GM21447 (cell line): ENCODE results near the gene PFKM.

ENCODE experiments used
- ATAC-seq: cut with Tn5 transposase; IDR thresholded peaks from one replicate; pipeline ENCODE4 v1.9.1; 2021; ENCODE audit not compliant: unreplicated experiment

PFKM gene

DNA sequence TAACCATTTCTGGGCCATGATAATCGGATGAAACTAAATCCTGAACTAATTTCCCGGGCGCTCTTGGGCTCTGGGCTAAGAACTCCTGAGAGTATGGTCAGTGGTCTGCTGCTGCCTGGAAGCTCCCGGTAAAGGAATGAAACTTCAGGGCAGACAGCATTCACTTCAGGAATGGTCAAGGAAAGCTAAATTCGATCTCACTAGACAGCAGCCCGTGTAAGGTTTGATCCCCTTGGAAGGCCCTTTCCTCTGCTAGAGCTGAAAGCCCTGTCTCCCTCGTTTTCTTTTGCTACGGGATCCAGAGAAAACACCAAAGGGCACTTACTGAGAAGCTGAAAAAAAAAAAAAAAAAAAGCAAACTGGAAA lies 37.5 kb downstream of the PFKM start:
- ATAC-seq = no peak

- peak; percentile 84 for ATAC-seq
Observed at GRCh38 chr12:48157018-48157888, 38.1 kb downstream of the PFKM start, which contains the start of gene ASB8. TSS of gene ASB8 (minus strand) at chr12:48157515. CDS start at chr12:48153496, 4,019 bp downstream.

- no peak for ATAC-seq
Observed at GRCh38 chr12:48157889-48158370, 38.8 kb downstream of the PFKM start.

- ATAC-seq = no peak
Observed at GRCh38 chr12:48160046-48160445, 40.9 kb downstream of the PFKM start.

GRCh38 chr12:48160807-48161206 lies 41.6 kb downstream of the PFKM start:
- ATAC-seq = no peak

DNA sequence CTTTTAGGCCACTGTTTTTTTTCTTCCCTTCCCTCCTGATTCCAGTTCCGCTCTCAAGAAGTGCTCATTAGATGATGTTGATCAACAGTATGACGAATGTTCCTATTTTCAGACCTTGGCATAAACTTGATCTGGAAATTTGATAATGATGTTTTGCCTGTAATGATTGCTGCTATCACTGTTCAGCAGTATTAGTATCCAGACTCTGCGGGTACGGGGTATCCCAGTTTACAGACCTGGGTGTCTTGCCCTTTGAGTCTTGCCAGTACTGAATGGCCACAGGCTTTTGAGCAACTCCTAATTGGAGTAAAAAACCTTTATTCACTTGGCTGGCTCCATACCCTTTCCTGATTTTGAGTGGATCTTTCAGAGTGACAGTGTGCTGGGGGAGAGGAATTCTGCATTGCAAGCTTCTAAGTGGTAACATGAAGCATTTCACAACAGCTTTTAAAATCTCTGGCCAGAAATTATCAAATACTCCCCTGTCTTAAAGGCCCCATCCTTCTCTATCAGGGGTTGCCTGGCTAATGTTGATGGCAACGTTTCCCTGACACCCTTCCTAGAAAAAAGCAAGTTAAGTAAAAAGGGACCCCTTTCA lies 44.1 kb downstream of the PFKM start:
- no peak for ATAC-seq

DNA sequence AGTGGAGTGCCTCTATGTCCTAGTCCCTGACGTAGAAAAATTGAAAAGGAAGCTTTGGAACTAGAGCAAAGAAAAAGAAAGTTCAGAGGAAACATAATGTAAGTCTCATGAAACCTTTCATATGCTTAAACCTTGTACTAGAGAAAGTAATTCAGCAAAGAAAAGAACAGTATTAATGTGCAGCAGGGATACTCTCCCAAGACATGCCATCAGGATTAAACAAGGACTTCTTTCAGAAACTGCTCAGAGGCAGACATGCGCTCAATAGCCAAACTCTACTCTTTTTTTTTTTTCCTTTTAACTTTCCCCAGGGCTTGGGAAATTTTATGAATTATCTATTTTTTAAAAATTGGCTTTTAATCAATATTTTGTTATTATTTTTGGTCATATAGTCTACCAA lies 45.3 kb downstream of the PFKM start:
- no peak for ATAC-seq

GRCh38 chr12:48165089-48165981 lies 46.2 kb downstream of the PFKM start:
- no peak for ATAC-seq

GRCh38 chr12:48169011-48169410 lies 49.8 kb downstream of the PFKM start:
- no peak for ATAC-seq

- ATAC-seq = no peak
Observed at GRCh38 chr12:48175613-48176416, 56.7 kb downstream of the PFKM start.

GRCh38 chr12:48176417-48176751 lies 57.2 kb downstream of the PFKM start:
- no peak for ATAC-seq

DNA sequence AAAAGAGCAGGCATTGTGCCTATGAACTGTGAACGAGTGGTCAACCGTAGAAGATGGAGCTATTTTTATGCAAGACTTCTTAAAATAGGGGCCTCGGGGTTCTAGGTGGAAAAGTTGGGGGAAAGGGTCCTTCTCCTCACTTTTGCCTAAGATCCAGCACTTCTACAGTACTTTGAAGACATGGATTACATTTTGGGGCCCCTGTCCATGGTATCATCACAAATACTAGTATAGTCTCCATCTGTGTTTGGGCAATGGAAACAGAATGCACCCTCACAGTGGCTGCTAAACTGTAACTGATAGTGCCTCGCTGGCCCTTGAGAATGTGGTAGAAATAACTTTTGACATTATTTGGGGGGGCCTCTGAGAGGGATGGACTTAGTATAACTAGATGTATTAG lies 58.8 kb downstream of the PFKM start:
- ATAC-seq = no peak

DNA sequence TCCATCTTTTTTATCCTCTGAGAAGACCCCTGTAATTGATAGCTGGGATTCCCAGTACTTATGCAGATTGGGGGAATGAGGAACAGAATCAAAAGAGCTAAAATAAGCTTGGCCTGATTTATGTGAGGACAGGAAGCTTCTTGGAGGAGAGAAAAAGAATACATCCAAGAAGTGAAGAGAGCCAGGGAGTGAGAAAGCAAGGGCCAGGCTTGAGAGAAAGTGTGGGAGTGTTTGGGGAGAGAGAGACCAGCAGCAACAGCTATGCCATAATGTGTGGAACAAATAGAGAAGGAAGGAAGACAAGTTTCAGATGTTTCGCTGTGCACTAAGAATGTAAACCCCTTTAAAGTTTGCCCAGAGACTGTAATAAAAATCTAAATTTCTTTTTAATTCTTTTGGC lies 60.3 kb downstream of the PFKM start:
- ATAC-seq = no peak

DNA sequence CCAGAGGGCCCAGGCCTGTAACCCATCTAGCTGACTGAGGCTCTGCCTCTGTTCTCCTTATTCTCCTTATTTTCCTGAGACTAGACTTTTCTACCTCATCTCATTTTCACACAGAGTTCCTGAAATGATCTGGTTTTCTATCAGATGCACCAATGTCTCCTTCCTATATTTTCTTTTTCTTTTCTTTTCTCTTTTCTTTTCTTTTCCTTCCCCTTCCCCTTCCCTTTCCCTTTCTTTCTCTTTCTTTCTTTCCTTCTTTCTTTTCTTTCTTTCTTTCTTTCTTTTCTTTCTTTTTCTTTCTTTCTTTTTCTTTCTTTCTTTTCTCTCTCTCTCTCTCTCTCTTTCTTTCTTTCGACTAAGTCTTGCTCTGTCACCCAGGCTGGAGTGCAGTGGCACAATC lies 61.3 kb downstream of the PFKM start:
- ATAC-seq = no peak

DNA sequence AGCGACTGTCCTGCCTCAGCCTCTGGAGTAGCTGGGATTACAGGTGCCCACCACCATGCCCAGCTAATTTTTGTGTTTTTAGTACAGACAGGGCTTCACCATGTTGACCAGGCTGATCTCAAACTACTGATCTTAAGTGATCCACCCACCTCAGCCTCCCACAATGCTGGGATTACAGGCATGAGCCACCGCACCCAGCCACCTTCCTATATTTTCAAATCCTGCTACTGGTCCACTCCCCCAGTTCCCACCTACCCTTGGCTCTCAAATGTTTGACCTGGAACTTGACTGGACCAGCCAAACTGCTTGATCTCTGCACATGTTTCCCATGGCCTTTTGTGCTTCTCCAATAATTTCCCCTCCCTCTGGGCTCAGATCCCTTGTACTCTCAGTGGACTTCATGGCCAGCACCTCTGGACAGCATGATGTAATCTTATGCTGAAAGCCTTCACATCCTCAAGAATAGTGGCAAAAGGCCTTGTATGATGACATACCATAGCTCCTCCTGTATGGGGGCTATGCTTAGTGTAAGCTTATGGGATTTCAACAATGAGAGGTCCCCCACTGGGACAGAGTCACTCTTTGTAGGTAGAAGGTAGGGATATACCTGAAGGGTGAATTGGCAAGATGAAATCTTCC lies 61.8 kb downstream of the PFKM start:
- ATAC-seq = no peak

DNA sequence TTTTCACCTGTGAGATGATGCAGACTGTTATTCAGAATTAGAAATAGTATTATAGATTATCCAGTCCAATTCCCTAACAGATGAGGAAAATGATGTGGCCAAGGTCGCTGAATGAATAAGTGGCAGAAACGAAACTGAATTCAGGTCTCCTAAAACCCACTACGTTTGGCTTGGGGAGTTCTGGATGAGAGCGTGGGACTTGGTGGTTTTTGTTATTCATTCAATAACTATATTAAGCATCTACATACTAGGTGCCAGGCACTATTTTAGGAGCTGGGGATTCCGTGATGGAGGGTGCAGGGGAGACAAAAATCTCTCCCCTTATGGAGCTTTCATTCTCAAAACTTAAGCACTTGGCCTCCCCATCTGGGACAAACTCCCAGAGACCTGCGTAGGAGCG lies 63.5 kb downstream of the PFKM start:
- no peak for ATAC-seq

GRCh38 chr12:48183091-48183875 lies 64.1 kb downstream of the PFKM start, which contains the start of gene CCDC184:
TSS of gene CCDC184 (plus strand) at chr12:48183644. CDS start at chr12:48184123, 479 bp downstream.
- ATAC-seq = peak; percentile 84

- ATAC-seq = no peak
Observed at GRCh38 chr12:48183876-48184548, 64.8 kb downstream of the PFKM start.

DNA sequence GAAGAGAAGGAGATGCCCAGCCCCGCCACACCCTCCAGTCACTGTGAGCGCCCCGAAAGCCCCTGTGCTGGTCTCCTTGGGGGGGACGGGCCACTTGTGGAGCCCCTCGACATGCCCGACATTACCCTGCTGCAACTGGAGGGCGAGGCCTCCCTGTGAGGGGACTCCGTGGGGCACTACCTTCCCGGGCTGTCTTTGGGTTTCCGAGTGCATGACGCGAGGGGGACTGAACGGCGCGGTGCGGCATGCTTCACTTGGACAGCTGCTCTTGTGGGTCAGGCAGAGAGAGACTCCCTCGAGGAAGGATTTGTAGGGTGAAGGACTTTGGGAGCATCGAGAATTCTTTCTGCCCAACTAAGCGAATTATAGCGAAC lies 65.4 kb downstream of the PFKM start:
- no peak for ATAC-seq
